GM23338 (cell line): Measurements from ENCODE around the gene RAB17. TPM values are rescaled to one million over a fixed set of nuclear protein-coding genes. Genes with fewer than 3 reads are reported as not detected.

ENCODE experiments used
- ATAC-seq: fragments of 200-7000 bp; cut with Tn5 transposase; 3 replicates; pipeline ENCODE4 v1.9.1; 2020
- DNase-seq: peaks from one replicate; pipeline ENCODE4 v3.0.0-alpha.2; 2015; ENCODE audit warnings: low spot score
- H2AFZ ChIP-seq: fragments of 200-600 bp; sonication (generic); 2 replicates; pipeline ENCODE4 v1.8.0; 2016; ENCODE audit warnings: antibody characterized with exemption, mild to moderate bottlenecking, moderate library complexity
- H3F3A ChIP-seq: fragments of 200-600 bp; sonication (generic); replicated peaks from 2 replicates; pipeline ENCODE4 v1.8.0; 2017; ENCODE audit warnings: antibody characterized with exemption, mixed run types, low read depth
- H3K27ac ChIP-seq: fragments of 200-600 bp; sonication (generic); 2 replicates; pipeline ENCODE4 v1.6.1; 2016; ENCODE audit warnings: low read depth
- H3K27me3 ChIP-seq: fragments of 200-600 bp; sonication (generic); 2 replicates; pipeline ENCODE4 v1.8.0; 2016; ENCODE audit warnings: mild to moderate bottlenecking, mixed run types, moderate library complexity; ENCODE audit not compliant: insufficient read depth
- H3K36me3 ChIP-seq: fragments of 200-600 bp; sonication (generic); 2 replicates; pipeline ENCODE4 v1.8.0; 2016; ENCODE audit warnings: mild to moderate bottlenecking; ENCODE audit not compliant: insufficient read depth
- H3K4me1 ChIP-seq: fragments of 200-600 bp; sonication (generic); 2 replicates; pipeline ENCODE4 v1.8.0; 2016; ENCODE audit warnings: mild to moderate bottlenecking, moderate library complexity; ENCODE audit not compliant: insufficient read depth
- H3K4me2 ChIP-seq: fragments of 200-600 bp; sonication (generic); 2 replicates; pipeline ENCODE4 v1.7.1; 2017; ENCODE audit warnings: mixed run types
- H3K4me3 ChIP-seq: fragments of 200-600 bp; sonication (generic); 2 replicates; pipeline ENCODE4 v1.6.1; 2016; ENCODE audit warnings: mixed run types
- H3K79me2 ChIP-seq: fragments of 200-600 bp; sonication (generic); replicated peaks from 2 replicates; pipeline ENCODE4 v1.8.0; 2017; ENCODE audit warnings: mild to moderate bottlenecking; ENCODE audit not compliant: insufficient read depth
- H3K9me2 ChIP-seq: fragments of 200-600 bp; sonication (generic); 2 replicates; pipeline ENCODE4 v1.8.0; 2017; ENCODE audit not compliant: insufficient read depth
- H4K20me1 ChIP-seq: fragments of 200-600 bp; sonication (generic); replicated peaks from 2 replicates; pipeline ENCODE4 v1.8.0; 2017; ENCODE audit warnings: mild to moderate bottlenecking; ENCODE audit not compliant: insufficient read depth
- H3K27ac Mint-ChIP-seq: 2 replicates; pipeline ENCODE4 v1.8.0; 2020; ENCODE audit warnings: inconsistent platforms, mild to moderate bottlenecking, moderate library complexity, mixed read lengths
- H3K27me3 Mint-ChIP-seq: 3 replicates; pipeline ENCODE4 v1.8.0; 2022; ENCODE audit warnings: low read depth, mild to moderate bottlenecking, moderate library complexity, mixed read lengths, inconsistent platforms; ENCODE audit not compliant: insufficient read depth, poor library complexity
- H3K36me3 Mint-ChIP-seq: 3 replicates; pipeline ENCODE4 v1.8.0; 2021; ENCODE audit warnings: low read depth, mild to moderate bottlenecking, inconsistent platforms, moderate library complexity, mixed read lengths
- H3K4me1 Mint-ChIP-seq: 3 replicates; pipeline ENCODE4 v1.8.0; 2020; ENCODE audit warnings: mild to moderate bottlenecking, inconsistent platforms, mixed read lengths
- H3K4me3 Mint-ChIP-seq: 3 replicates; pipeline ENCODE4 v1.8.0; 2021; ENCODE audit warnings: moderate library complexity, mild to moderate bottlenecking, inconsistent platforms, mixed read lengths
- H3K9me3 Mint-ChIP-seq: 3 replicates; pipeline ENCODE4 v1.8.0; 2020; ENCODE audit warnings: moderate library complexity, mild to moderate bottlenecking, inconsistent platforms, mixed read lengths
- CREB1 ChIP-seq: fragments of 250-450 bp; sonication (Bioruptor Pico); IDR thresholded peaks from 2 replicates; pipeline ENCODE4 v1.5.0; 2020; ENCODE audit warnings: low read depth, mild to moderate bottlenecking, moderate library complexity
- ETS1 ChIP-seq: IDR thresholded peaks from 2 replicates; pipeline ENCODE4 v1.6.1; 2016; ENCODE audit warnings: antibody characterized with exemption
- EZH2 ChIP-seq: fragments of 200-600 bp; sonication (generic); IDR thresholded peaks from one replicate; pipeline ENCODE4 v1.8.0; 2017; ENCODE audit warnings: antibody characterized with exemption, mild to moderate bottlenecking, low read depth; ENCODE audit not compliant: unreplicated experiment
- EZH2phosphoT487 ChIP-seq: fragments of 200-600 bp; sonication (generic); IDR thresholded peaks from one replicate; pipeline ENCODE4 v1.8.1; 2018; ENCODE audit warnings: antibody characterized with exemption; ENCODE audit not compliant: unreplicated experiment
- STAT1 ChIP-seq: IDR thresholded peaks from one replicate; pipeline ENCODE4 v1.6.1; 2016; ENCODE audit warnings: antibody characterized with exemption; ENCODE audit not compliant: unreplicated experiment
- ZNF114 ChIP-seq: fragments of 250-450 bp; sonication (Bioruptor Pico); IDR thresholded peaks from 2 replicates; pipeline ENCODE4 v1.5.0; 2020; ENCODE audit warnings: mild to moderate bottlenecking, moderate library complexity
- polyA plus RNA-seq: library from polyadenylated mRNA; unstranded; fragments of >200 nt; fragmentation: Nextera tagmentation; extraction: Ambion mirVana; gene quantifications from 2 replicates; pipeline ENCODE4 v1.2.1, GENCODE V29; 2016
- total RNA-seq: library from RNA; depleted of rRNA; stranded (reverse); fragments of >200 nt; shearing (Covaris generic); gene quantifications from 2 replicates; pipeline ENCODE4 v1.2.3, GENCODE V29; 2014
- TF ChIP-seq, protein P1 (sequence below): fragments of 250-450 bp; sonication (Bioruptor Pico); IDR thresholded peaks from 2 replicates; pipeline ENCODE4 v1.5.0; 2020; ENCODE audit warnings: mild to moderate bottlenecking, moderate library complexity

RAB17 gene
- total and polyA plus RNA-seq, 2 experiments from 2014 or later: 22.4 to 26.9 TPM

DNA sequence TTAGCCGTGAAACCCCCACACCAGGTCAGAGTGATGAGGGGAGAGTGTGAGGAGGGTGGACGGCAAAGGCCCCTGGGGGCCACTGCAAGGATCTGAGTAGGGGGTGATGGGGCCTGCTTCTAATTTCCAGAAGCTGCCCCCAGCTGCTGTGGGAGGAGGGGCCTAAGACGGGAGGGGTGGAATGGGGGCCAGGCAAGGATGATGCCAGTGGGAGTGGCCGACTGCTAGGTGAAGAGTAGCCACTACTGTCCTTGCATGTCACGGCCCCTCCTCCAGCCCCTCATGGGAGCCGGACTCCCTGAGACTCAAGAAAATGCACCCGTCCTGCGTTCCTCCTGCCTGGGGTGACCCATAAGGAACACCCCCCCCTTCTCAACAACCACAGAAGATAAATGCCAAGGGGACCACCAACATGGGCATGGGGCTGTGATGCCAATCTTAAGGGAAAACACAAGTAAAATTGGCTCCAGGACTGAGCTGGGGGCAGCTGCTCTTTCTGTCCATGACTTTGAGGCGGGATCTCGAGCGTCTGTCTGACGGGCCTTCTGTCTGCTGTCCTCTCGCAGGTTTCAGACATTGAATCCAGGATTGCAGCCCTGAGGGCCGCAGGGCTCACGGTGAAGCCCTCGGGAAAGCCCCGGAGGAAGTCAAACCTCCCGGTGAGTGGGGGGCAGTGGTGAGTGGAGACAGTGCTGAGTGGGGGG, 48.4 kb downstream of the RAB17 start (continued):
- no peak for TF ChIP-seq ETS1
- TF ChIP-seq, protein P1, sequence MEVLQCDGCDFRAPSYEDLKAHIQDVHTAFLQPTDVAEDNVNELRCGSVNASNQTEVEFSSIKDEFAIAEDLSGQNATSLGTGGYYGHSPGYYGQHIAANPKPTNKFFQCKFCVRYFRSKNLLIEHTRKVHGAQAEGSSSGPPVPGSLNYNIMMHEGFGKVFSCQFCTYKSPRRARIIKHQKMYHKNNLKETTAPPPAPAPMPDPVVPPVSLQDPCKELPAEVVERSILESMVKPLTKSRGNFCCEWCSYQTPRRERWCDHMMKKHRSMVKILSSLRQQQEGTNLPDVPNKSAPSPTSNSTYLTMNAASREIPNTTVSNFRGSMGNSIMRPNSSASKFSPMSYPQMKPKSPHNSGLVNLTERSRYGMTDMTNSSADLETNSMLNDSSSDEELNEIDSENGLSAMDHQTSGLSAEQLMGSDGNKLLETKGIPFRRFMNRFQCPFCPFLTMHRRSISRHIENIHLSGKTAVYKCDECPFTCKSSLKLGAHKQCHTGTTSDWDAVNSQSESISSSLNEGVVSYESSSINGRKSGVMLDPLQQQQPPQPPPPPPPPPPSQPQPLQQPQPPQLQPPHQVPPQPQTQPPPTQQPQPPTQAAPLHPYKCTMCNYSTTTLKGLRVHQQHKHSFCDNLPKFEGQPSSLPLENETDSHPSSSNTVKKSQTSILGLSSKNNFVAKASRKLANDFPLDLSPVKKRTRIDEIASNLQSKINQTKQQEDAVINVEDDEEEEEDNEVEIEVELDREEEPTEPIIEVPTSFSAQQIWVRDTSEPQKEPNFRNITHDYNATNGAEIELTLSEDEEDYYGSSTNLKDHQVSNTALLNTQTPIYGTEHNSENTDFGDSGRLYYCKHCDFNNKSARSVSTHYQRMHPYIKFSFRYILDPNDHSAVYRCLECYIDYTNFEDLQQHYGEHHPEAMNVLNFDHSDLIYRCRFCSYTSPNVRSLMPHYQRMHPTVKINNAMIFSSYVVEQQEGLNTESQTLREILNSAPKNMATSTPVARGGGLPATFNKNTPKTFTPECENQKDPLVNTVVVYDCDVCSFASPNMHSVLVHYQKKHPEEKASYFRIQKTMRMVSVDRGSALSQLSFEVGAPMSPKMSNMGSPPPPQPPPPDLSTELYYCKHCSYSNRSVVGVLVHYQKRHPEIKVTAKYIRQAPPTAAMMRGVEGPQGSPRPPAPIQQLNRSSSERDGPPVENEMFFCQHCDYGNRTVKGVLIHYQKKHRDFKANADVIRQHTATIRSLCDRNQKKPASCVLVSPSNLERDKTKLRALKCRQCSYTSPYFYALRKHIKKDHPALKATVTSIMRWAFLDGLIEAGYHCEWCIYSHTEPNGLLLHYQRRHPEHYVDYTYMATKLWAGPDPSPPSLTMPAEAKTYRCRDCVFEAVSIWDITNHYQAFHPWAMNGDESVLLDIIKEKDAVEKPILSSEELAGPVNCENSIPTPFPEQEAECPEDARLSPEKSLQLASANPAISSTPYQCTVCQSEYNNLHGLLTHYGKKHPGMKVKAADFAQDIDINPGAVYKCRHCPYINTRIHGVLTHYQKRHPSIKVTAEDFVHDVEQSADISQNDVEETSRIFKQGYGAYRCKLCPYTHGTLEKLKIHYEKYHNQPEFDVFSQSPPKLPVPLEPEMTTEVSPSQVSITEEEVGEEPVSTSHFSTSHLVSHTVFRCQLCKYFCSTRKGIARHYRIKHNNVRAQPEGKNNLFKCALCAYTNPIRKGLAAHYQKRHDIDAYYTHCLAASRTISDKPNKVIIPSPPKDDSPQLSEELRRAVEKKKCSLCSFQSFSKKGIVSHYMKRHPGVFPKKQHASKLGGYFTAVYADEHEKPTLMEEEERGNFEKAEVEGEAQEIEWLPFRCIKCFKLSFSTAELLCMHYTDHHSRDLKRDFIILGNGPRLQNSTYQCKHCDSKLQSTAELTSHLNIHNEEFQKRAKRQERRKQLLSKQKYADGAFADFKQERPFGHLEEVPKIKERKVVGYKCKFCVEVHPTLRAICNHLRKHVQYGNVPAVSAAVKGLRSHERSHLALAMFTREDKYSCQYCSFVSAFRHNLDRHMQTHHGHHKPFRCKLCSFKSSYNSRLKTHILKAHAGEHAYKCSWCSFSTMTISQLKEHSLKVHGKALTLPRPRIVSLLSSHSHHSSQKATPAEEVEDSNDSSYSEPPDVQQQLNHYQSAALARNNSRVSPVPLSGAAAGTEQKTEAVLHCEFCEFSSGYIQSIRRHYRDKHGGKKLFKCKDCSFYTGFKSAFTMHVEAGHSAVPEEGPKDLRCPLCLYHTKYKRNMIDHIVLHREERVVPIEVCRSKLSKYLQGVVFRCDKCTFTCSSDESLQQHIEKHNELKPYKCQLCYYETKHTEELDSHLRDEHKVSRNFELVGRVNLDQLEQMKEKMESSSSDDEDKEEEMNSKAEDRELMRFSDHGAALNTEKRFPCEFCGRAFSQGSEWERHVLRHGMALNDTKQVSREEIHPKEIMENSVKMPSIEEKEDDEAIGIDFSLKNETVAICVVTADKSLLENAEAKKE (CRISPR knock-in tag): no peak
- TF ChIP-seq CREB1 (CRISPR knock-in tag): no peak
- TF ChIP-seq EZH2phosphoT487: no peak
- TF ChIP-seq STAT1: no peak
- TF ChIP-seq ZNF114 (CRISPR knock-in tag): no peak
- no peak for TF ChIP-seq EZH2

DNA sequence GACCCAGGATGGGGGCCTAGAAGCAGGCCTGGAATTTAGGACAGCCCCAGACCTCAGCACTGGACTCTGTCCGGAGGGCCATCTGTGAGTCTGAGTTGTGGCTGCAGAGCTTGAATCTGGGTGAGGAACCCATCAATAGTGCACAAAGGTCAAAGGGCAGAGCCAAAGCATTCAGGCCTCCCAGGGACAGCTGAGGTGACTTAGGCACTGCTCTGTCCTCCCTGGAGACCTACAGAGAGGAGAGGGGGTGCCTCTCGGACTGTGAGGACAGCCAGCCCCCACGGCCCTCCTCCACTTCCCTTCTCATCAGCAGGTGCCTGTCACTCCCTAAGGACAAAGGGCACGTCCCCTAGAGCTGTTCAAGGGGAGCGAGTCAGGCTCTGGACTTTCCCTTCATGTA, 49.3 kb downstream of the RAB17 start:
- H3K27me3 ChIP-seq: no peaks in the 10 kb centered on the region
- no peaks in the 10 kb centered on the region for H4K20me1 ChIP-seq
- Mint-ChIP-seq H3K36me3 (no peaks in the 10 kb centered on the region; the same call in 1 of the 3 replicates), H3K4me3 (no peak overlapping the region), H3K27me3 (peaks cover 2% of the 10 kb centered on the region), H3K9me3 (peaks cover 3% of the 10 kb centered on the region; the same call in 1 of the 3 replicates), H3K27ac (no peak overlapping the region), H3K4me1 (peaks cover 10% of the 10 kb centered on the region)
- no peaks in the 10 kb centered on the region for H3K36me3 ChIP-seq
- H3K4me2 ChIP-seq: no peak overlapping the region
- H3F3A ChIP-seq: no peaks in the 10 kb centered on the region
- no peak overlapping the region for H2AFZ ChIP-seq
- no peaks in the 10 kb centered on the region for H3K4me1 ChIP-seq
- no peak overlapping the region for H3K27ac ChIP-seq
- DNase-seq (no peak), ATAC-seq (no peak)
- no peak overlapping the region for H3K4me3 ChIP-seq
- no peaks in the 10 kb centered on the region for H3K79me2 ChIP-seq
- H3K9me2 ChIP-seq: no peaks in the 10 kb centered on the region
- TF ChIP-seq CREB1 (CRISPR knock-in tag) (no peak), ZNF114 (CRISPR knock-in tag) (no peak)
- TF ChIP-seq, protein P1 (CRISPR knock-in tag): no peak
